Vagina (tissue), 2 donors: Measurements from ENCODE around the gene STARD3NL.

Source experiments
- CTCF ChIP-seq, 3 experiments: fragments of 450-650 bp in 2 of 3; fragments of 200-600 bp in 1 of 3; sonication (generic) in 1 of 3; IDR thresholded peaks; one replicate each; pipeline ENCODE4 v1.5.1; 2017 to 2019; ENCODE audit warnings: antibody characterized with exemption in 3 of 3, mild to moderate bottlenecking in 2 of 3, moderate library complexity in 2 of 3
- POLR2A ChIP-seq, 2 donors: fragments of 450-650 bp; IDR thresholded peaks; one replicate each; pipeline ENCODE4 v1.6.1; 2017; ENCODE audit warnings: antibody characterized with exemption in 2 of 2, mild to moderate bottlenecking in 2 of 2, moderate library complexity in 2 of 2
- POLR2AphosphoS5 ChIP-seq, 2 donors: sonication (generic); formaldehyde crosslinking; IDR thresholded peaks; one replicate each; pipeline ENCODE4 v1.9.0; 2017; ENCODE audit warnings: antibody characterized with exemption in 2 of 2, mild to moderate bottlenecking in 2 of 2, low read depth in 1 of 2; ENCODE audit not compliant: insufficient read depth in 1 of 2

GRCh38 chr7:38162036-38162435, 16.0 kb upstream of the STARD3NL start:
- TF ChIP-seq CTCF (IDR thresholded peaks at IDR 0.05) (no peak), POLR2AphosphoS5 (IDR thresholded peaks at IDR 0.05; ENCODE audit: insufficient read depth in 1 of 2, low read depth in 1 of 2) (no peak), POLR2A (IDR thresholded peaks at IDR 0.05) (no peak)
